Measurements from ENCODE around the gene AKR7A3. TPM values are rescaled to one million over a fixed set of nuclear protein-coding genes. Genes with fewer than 3 reads are reported as not detected.

Gene AKR7A3
- total and polyA plus RNA-seq, 10 of the 15 experiments (the other 5 are each of a cell fraction or from before 2014, with no cell fraction given) = 0.10 to 1.1 (median 0.25) TPM; not detected in 2

DNA sequence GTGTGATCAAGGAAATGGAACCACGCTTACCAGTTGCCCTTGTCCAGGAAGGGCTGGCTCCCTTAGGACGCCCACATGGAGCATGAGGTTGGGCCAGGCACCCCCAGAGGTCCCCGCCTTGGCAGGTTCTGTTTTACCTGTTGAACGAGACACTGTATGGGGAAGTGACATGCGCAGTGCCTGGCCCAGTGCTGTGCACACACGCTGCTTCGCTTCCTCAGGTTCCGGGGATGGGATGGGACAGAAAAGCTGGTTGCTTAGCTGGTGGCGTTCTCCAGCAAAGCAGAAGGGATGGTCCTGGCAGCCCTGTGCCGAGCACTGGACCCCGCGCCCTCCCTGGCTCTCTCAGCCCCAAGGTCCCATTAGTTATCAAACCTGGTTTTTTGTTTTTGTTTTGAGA is 44.3 kb upstream of the AKR7A3 start:
- ATAC-seq = no peak
- no peak for TF ChIP-seq RUNX3 (IDR thresholded peaks at IDR 0.05; ENCODE audit: low read length)
- no peak for TF ChIP-seq SMAD1 (IDR thresholded peaks at IDR 0.05; ENCODE audit: low read depth, partially characterized antibody)
- no peak for TF ChIP-seq HDAC6 (IDR thresholded peaks at IDR 0.05; ENCODE audit: unreplicated experiment)
- TF ChIP-seq NFIC (IDR thresholded peaks at IDR 0.05; ENCODE audit: low read depth, low read length) = no peak
- no peak for TF ChIP-seq RAD21 (IDR thresholded peaks at IDR 0.05; ENCODE audit: insufficient read depth, low read depth, low read length)
- TF ChIP-seq BRCA1 (IDR thresholded peaks at IDR 0.05; ENCODE audit: low read depth, low read length) = no peak
- TF ChIP-seq POLR2AphosphoS2 (IDR thresholded peaks at IDR 0.05; ENCODE audit: low read depth, low read length) = no peak
- no peak for TF ChIP-seq ZZZ3 (IDR thresholded peaks at IDR 0.05; ENCODE audit: control insufficient read depth, insufficient read length, low read depth)
- TF ChIP-seq, protein P1, sequence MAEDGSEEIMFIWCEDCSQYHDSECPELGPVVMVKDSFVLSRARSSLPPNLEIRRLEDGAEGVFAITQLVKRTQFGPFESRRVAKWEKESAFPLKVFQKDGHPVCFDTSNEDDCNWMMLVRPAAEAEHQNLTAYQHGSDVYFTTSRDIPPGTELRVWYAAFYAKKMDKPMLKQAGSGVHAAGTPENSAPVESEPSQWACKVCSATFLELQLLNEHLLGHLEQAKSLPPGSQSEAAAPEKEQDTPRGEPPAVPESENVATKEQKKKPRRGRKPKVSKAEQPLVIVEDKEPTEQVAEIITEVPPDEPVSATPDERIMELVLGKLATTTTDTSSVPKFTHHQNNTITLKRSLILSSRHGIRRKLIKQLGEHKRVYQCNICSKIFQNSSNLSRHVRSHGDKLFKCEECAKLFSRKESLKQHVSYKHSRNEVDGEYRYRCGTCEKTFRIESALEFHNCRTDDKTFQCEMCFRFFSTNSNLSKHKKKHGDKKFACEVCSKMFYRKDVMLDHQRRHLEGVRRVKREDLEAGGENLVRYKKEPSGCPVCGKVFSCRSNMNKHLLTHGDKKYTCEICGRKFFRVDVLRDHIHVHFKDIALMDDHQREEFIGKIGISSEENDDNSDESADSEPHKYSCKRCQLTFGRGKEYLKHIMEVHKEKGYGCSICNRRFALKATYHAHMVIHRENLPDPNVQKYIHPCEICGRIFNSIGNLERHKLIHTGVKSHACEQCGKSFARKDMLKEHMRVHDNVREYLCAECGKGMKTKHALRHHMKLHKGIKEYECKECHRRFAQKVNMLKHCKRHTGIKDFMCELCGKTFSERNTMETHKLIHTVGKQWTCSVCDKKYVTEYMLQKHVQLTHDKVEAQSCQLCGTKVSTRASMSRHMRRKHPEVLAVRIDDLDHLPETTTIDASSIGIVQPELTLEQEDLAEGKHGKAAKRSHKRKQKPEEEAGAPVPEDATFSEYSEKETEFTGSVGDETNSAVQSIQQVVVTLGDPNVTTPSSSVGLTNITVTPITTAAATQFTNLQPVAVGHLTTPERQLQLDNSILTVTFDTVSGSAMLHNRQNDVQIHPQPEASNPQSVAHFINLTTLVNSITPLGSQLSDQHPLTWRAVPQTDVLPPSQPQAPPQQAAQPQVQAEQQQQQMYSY (CRISPR knock-in tag; IDR thresholded peaks at IDR 0.05) = no peak
- TF ChIP-seq, protein P2, sequence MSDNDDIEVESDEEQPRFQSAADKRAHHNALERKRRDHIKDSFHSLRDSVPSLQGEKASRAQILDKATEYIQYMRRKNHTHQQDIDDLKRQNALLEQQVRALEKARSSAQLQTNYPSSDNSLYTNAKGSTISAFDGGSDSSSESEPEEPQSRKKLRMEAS (IDR thresholded peaks at IDR 0.05; ENCODE audit: low read depth, low read length) = no peak
- RAD21 ChIA-PET (ENCODE audit: unreplicated experiment) = no interaction called here
- Histone ChIP-seq H3K79me2 (ENCODE audit: control insufficient read depth, insufficient read depth, low read length) (no peaks in the 10 kb centered on the region), H3K9me3 (replicated peaks; ENCODE audit: control insufficient read depth, insufficient read depth, low read length) (no peaks in the 10 kb centered on the region), H3K27me3 (replicated peaks in 1 of 2; ENCODE audit: control insufficient read depth in 2 of 2, insufficient read depth in 2 of 2, low read length in 1 of 2) (no peaks in the 10 kb centered on the region), H3K4me1 (ENCODE audit: control insufficient read depth, insufficient read depth, low read length) (0 out of 2 replicates have a peak, but pooled peaks cover 3% of the 10 kb centered on the region), H3K4me2 (ENCODE audit: control insufficient read depth, insufficient read depth) (no peak overlapping the region), H2AFZ (ENCODE audit: control insufficient read depth, low read depth, low read length) (no peak overlapping the region), H3K4me3 (no peak overlapping the region), H3K36me3 (ENCODE audit: control insufficient read depth in 2 of 2, insufficient read depth in 2 of 2, low read length in 1 of 2) (peaks cover 0 to 3% of the 10 kb centered on the region in 2 experiments; a peak in 3 of 4 replicates), H3K9ac (ENCODE audit: control insufficient read depth, insufficient read depth, low read length) (no peak overlapping the region), H3K27ac (ENCODE audit: control insufficient read depth, insufficient read depth) (no peak overlapping the region), H4K20me1 (ENCODE audit: control insufficient read depth, insufficient read depth) (no peaks in the 10 kb centered on the region)
- in situ Hi-C loops (cut with MboI) = no loop called here
- intact Hi-C loops (cut with micrococcal nuclease; ENCODE audit: unreplicated experiment) = no loop called here
- POLR2A ChIA-PET = no interaction called here
- DNase-seq (ENCODE audit: low read depth, low spot score) = no peak
- FAIRE-seq = no peak
- SMC1A ChIA-PET (ENCODE audit: uncharacterized antibody, unreplicated experiment) = no interaction called here
- CTCF ChIA-PET = interaction anchor here (0.5 kb wide), 1 partner anchor 83 kb away, joined by 3 read pairs; no protein-coding TSS in a partner anchor
- BruUV-seq (replicated peaks) = TSS peak; percentile 54
- WGBS (ENCODE audit: insufficient coverage, insufficient replicate concordance, low lambda C conversion rate, missing lambda C conversion rate) = 83% methylated on average over 12 of the region's 12 CpGs

Data from GM12878 (cell line).